IMR-90 (cell line): ENCODE results near the gene SLC28A2. TPM values are rescaled to one million over a fixed set of nuclear protein-coding genes. Genes with fewer than 3 reads are reported as not detected.
"Not testable (repeated sequence)": the region's sequence is repeated elsewhere in the genome, so short reads cannot be mapped to it uniquely, and the experiment has no call there.

ENCODE experiments used
- ATAC-seq: fragments of 200-7000 bp; cut with Tn5 transposase; 2 replicates; pipeline ENCODE4 v1.9.1; 2020; ENCODE audit warnings: low read depth, mild to moderate bottlenecking, moderate library complexity
- BruUV-seq: library from RNA; stranded (reverse); fragments of 400-500 nt; replicated peaks from 2 replicates; lab custom pipeline; 2021; lab: Mats Ljungman, UMichigan
- CTCF ChIA-PET: fragments of 300-600 bp; formaldehyde crosslinking; extraction: SDS; loops from one replicate; lab custom pipeline; 2021; ENCODE audit warnings: antibody characterized with exemption; lab: Yijun Ruan, JAX
- POLR2A ChIA-PET: fragments of 300-600 bp; sonication (Branson Sonifier 250); formaldehyde crosslinking; loops from one replicate; lab custom pipeline; 2022; ENCODE audit warnings: antibody characterized with exemption; ENCODE audit not compliant: unreplicated experiment; lab: Charles Lee
- DNase-seq: peaks from one replicate; pipeline ENCODE4 v3.0.0; 2013
- H2AFZ ChIP-seq: replicated peaks from 2 replicates; pipeline ENCODE3; 2013; ENCODE audit warnings: low read length, mild to moderate bottlenecking; ENCODE audit not compliant: poor library complexity
- H2AK5ac ChIP-seq: 2 replicates; pipeline ENCODE4 v1.6.1; 2013; ENCODE audit warnings: low read depth, low read length, inconsistent platforms
- H2AK9ac ChIP-seq: replicated peaks from 2 replicates; pipeline ENCODE3; 2013; ENCODE audit warnings: mild to moderate bottlenecking, low read depth, low read length, moderate library complexity; ENCODE audit not compliant: poor library complexity
- H2BK120ac ChIP-seq: 2 replicates; pipeline ENCODE4 v1.6.1; 2013; ENCODE audit warnings: low read depth, low read length, inconsistent platforms
- H2BK15ac ChIP-seq: 3 replicates; pipeline ENCODE4 v1.6.1; 2013; ENCODE audit warnings: low read depth, low read length, inconsistent platforms
- H2BK20ac ChIP-seq: 2 replicates; pipeline ENCODE4 v1.6.1; 2013; ENCODE audit warnings: low read depth, mild to moderate bottlenecking, inconsistent platforms, low read length, moderate library complexity
- H2BK5ac ChIP-seq: 2 replicates; pipeline ENCODE4 v1.6.1; 2013; ENCODE audit warnings: mild to moderate bottlenecking, low read depth, low read length, inconsistent platforms; ENCODE audit not compliant: poor library complexity, severe bottlenecking
- H3K14ac ChIP-seq: replicated peaks from 2 replicates; pipeline ENCODE4 v1.6.1; 2013; ENCODE audit warnings: low read depth, low read length, inconsistent platforms
- H3K18ac ChIP-seq: 2 replicates; pipeline ENCODE4 v1.6.1; 2013; ENCODE audit warnings: low read depth, low read length, control low read depth
- H3K23ac ChIP-seq: 2 replicates; pipeline ENCODE4 v1.6.1; 2013; ENCODE audit warnings: low read depth, low read length, inconsistent platforms
- H3K27ac ChIP-seq: 2 replicates; pipeline ENCODE4 v1.5.1; 2013; ENCODE audit warnings: mild to moderate bottlenecking, control low read depth, low read length; ENCODE audit not compliant: insufficient read depth
- H3K27me3 ChIP-seq: 2 replicates; pipeline ENCODE4 v1.6.1; 2013; ENCODE audit warnings: low read length; ENCODE audit not compliant: control insufficient read depth, insufficient read depth
- H3K36me3 ChIP-seq: 2 replicates; pipeline ENCODE4 v1.6.1; 2013; ENCODE audit warnings: low read length, mixed read lengths; ENCODE audit not compliant: control insufficient read depth, insufficient read depth
- H3K4ac ChIP-seq: 2 replicates; pipeline ENCODE4 v1.6.1; 2013; ENCODE audit warnings: low read depth, low read length, inconsistent platforms
- H3K4me1 ChIP-seq: 2 replicates; pipeline ENCODE4 v1.6.1; 2013; ENCODE audit warnings: low read length, mixed read lengths; ENCODE audit not compliant: control insufficient read depth, insufficient read depth
- H3K4me2 ChIP-seq: 2 replicates; pipeline ENCODE4 v1.6.1; 2013; ENCODE audit warnings: low read depth, mild to moderate bottlenecking, control low read depth, low read length, moderate library complexity
- H3K4me3 ChIP-seq: 2 replicates; pipeline ENCODE4 v1.5.1; 2013; ENCODE audit warnings: low read depth, mild to moderate bottlenecking, control low read depth, low read length, moderate library complexity; ENCODE audit not compliant: insufficient read depth
- H3K56ac ChIP-seq: 2 replicates; pipeline ENCODE4 v1.6.1; 2013; ENCODE audit warnings: low read length, inconsistent platforms; ENCODE audit not compliant: insufficient read depth; ENCODE audit errors: extremely low read depth
- H3K79me1 ChIP-seq, 2 experiments: 2 replicates each; pipeline ENCODE4 v1.6.1; 2013; ENCODE audit warnings: low read length in 2 of 2, inconsistent platforms in 1 of 2, low read depth in 1 of 2
- H3K9ac ChIP-seq: 2 replicates; pipeline ENCODE4 v1.6.1; 2013; ENCODE audit warnings: low read depth, low read length, control low read depth
- H3K9me1 ChIP-seq: 2 replicates; pipeline ENCODE4 v1.6.1; 2013; ENCODE audit warnings: low read length, inconsistent platforms; ENCODE audit not compliant: insufficient read depth
- H3K9me3 ChIP-seq: 2 replicates; pipeline ENCODE4 v1.6.1; 2013; ENCODE audit warnings: low read length; ENCODE audit not compliant: control insufficient read depth, insufficient read depth
- H4K20me1 ChIP-seq: 2 replicates; pipeline ENCODE4 v1.6.1; 2013; ENCODE audit warnings: low read length, inconsistent platforms; ENCODE audit not compliant: insufficient read depth
- H4K5ac ChIP-seq: 2 replicates; pipeline ENCODE4 v1.6.1; 2013; ENCODE audit warnings: mild to moderate bottlenecking, low read depth, low read length, control low read depth
- H4K8ac ChIP-seq, 2 experiments: 2 replicates each; pipeline ENCODE4 v1.6.1; 2013; ENCODE audit warnings: low read depth in 2 of 2, low read length in 2 of 2, control low read depth in 1 of 2, inconsistent platforms in 1 of 2
- H4K91ac ChIP-seq: 2 replicates; pipeline ENCODE4 v1.6.1; 2013; ENCODE audit warnings: low read depth, low read length, inconsistent platforms; ENCODE audit not compliant: insufficient read depth
- MXI1 ChIP-seq: IDR thresholded peaks from 2 replicates; pipeline ENCODE4 v1.6.1; 2012; ENCODE audit warnings: low read depth, mild to moderate bottlenecking, low read length, moderate library complexity, borderline replicate concordance
- WGBS, 2 experiments: methylation state at CpG; one replicate each; pipeline versions ENCODE4 v1.1.5 to v1.1.7; 2013; ENCODE audit warnings: missing lambda C conversion rate in 2 of 2; ENCODE audit not compliant: insufficient read length in 1 of 2; ENCODE audit errors: extremely low coverage in 2 of 2; 5-methylcytosine and 5-hydroxymethylcytosine counted together
- dilution Hi-C: fragments of 300-500 bp; cut with HindIII; formaldehyde crosslinking; loops from one replicate; pipeline ENCODE4 v1.14.3; 2018; ENCODE audit warnings: low sequenced_read_pairs; ENCODE audit not compliant: unreplicated experiment
- in situ Hi-C: fragments of 300-500 bp; cut with MboI; formaldehyde crosslinking; loops from 3 replicates; pipeline ENCODE4 v1.14.3; 2019; ENCODE audit warnings: low sequenced_read_pairs, inconsistent platforms, mixed read lengths
- intact Hi-C: fragments of 100-400 bp; cut with micrococcal nuclease; formaldehyde crosslinking; loops from 2 replicates; pipeline ENCODE4 v1.10.0; 2022
- polyA plus RNA-seq, 3 experiments: library from polyadenylated mRNA; depleted of rRNA; stranded (reverse); fragments of >200 nt; gene quantifications; 2 replicates each; pipeline ENCODE4 v1.2.3, GENCODE V29; 2012; ENCODE audit warnings: low replicate concordance in 1 of 3
- total RNA-seq: library from RNA; depleted of rRNA; stranded (reverse); fragments of >200 nt; gene quantifications from 2 replicates; pipeline ENCODE4 v1.2.3, GENCODE V29; 2012

The SLC28A2 gene
- total and polyA plus RNA-seq, 2 of the 4 experiments (the other 2 are of a cell fraction): not detected

- TF ChIP-seq MXI1: no peak
Measured at GRCh38 chr15:45307230-45307924, 55.3 kb downstream of the SLC28A2 start (continued).

GRCh38 chr15:45314117-45314516 is 62.1 kb downstream of the SLC28A2 start:
- intact Hi-C loops, H3K9me3 ChIP-seq, H2AK5ac ChIP-seq, H3K14ac ChIP-seq, ATAC-seq, H3K9me1 ChIP-seq, H2BK120ac ChIP-seq, H3K79me1 ChIP-seq, H3K4me1 ChIP-seq, H3K9ac ChIP-seq, H3K18ac ChIP-seq, dilution Hi-C loops, H3K4ac ChIP-seq, H4K5ac ChIP-seq, H2AK9ac ChIP-seq, H3K4me3 ChIP-seq, H3K56ac ChIP-seq, H3K27me3 ChIP-seq, H2BK15ac ChIP-seq, DNase-seq, CTCF ChIA-PET, H2AFZ ChIP-seq, H4K8ac ChIP-seq, H3K4me2 ChIP-seq, POLR2A ChIA-PET, H3K23ac ChIP-seq, H4K91ac ChIP-seq, H2BK20ac ChIP-seq, in situ Hi-C loops, BruUV-seq, H3K27ac ChIP-seq, H4K20me1 ChIP-seq, H3K36me3 ChIP-seq, H2BK5ac ChIP-seq: not testable (repeated sequence)
- WGBS, 2 experiments: 92% methylated on average over 9 of the region's 31 CpGs; no CpG with 5 or more reads in 1 of the 2 experiments
